Activated gamma-delta T cell treated with Interleukin-2 at 50 U/mL for 16 hours (primary cell): ENCODE measurements around the gene TRIM62.

Source experiments
- DNase-seq: peaks from one replicate; pipeline ENCODE4 v3.0.0-alpha.2; 2020

TRIM62 gene

DNA sequence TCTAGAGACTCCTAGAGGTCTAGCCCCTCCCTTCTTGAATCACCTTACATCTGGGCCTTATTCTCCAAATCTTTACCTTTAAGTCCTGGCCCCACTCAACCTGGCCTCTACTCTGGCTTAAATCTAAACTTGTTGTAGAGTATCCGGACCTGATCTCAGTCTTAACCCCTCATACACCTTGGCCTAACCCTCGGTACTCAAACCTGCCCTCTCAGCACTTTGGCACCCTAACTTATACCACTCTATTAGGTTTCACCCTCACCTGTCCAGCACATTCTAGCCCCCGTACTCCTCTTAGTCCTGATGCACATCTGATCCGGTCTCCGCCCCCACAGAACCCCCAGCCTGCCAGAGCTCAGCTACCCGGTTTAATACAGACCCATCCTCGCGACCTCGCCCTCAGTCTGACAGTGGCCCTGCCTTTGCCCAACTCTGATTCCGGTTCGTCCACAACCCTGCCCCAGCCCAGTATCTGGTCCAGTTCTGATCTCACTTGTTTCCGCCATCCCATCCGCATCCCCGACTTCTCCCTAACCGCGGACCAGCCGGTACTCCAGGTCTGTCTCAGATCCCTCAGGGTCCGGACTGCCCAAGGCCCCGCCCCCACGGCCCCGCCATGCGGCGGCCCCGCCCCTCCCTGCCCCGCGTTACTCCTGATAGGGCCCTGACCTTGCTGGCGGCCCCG lies 1.5 kb downstream of the TRIM62 start:
- peak; percentile 78 for DNase-seq

GRCh38 chr1:33178836-33179439 lies 2.9 kb downstream of the TRIM62 start:
- no peak for DNase-seq

DNA sequence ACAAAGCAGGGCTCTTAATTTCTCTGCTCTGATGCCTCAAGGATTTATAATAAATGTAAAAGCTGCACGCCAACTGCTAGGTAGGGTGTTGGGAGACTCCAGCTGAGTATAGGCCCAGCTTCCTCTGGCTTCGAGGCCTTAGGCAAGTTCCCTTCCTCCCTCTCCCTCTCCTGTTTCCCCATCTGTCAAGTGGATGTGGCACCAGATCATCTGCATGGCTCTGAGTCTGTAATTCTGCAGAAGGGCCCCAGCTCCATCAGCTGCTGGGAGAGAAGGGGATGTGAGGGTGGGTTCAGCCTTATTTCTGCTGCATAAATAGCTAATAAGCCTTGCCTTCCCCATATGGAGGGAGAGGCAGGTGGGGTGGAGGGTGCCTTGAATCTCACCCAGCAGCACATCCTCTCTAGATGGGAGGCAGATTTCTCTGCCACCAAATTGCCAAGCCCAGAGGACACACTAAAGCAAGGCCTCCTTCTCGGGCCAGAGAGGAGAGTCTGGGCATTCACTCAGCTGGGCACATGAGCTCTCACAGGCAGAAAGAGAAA lies 3.8 kb downstream of the TRIM62 start:
- no peak for DNase-seq

- no peak for DNase-seq
These were observed 5.0 kb downstream of the TRIM62 start for GRCh38 chr1:33176887-33177286.

DNA sequence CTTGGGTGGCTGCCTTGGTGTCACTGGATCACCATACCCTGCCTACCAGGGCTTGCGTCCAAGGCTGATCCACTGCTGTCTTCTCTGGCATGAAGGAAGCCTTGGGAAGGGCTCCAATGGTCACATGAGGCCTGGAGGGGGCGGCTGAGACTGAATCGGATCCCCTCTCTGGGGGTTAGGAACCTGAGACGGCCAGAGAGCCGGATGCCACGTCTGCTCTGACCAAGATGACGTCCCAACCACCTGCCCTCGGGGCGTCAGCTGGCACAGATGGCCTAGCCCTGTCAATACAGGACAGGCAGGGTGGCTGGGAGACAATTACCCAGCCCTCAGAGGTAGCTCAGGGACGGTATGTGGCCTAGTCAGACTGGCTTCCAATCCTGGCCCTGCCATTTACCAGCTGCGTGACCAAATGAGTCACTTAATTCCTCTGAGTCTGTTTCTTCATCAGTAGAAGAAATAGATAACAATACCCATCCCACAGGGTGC lies 5.4 kb downstream of the TRIM62 start:
- no peak for DNase-seq

DNA sequence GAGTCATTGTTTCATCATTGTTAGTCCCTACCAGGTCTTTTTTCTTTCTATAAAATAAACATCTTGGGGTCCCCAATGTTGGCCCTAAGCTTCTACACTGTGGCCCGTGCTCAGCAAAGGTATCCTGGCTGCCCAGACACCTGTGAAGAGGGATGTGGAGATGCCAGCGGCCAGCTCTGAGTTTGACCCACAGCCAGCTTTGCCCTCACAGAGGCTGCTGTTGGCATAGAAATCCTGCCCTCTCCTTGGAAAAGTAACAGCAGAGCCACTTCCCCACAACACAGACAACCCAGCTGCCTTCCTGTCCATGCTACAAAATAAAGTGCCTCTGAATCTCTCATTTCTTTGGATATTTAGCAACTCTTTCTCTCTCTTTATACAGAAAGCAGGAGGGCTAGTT lies 6.0 kb downstream of the TRIM62 start:
- no peak for DNase-seq

DNA sequence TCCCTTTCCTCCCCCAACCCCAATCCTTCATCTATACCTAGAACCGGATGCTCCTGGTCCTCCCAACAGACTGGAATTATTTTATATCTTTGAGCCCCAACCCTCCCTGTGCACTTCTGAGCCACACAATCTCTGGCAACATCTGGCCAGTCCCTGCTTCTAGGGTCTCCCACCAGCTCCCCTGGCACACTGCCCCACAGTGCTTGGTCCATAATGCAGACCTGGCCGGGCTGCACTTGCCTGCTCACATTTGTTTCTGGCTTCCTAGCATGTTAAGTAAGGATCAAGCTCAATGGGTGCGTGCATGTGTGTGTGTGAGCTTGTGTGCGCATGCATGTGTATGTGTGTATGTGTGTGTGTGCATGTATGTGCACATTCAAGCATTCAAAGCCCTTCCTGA lies 8.8 kb downstream of the TRIM62 start:
- DNase-seq: no peak

GRCh38 chr1:33171977-33172813 lies 9.6 kb downstream of the TRIM62 start:
- DNase-seq: no peak

GRCh38 chr1:33170351-33171274 lies 11.2 kb downstream of the TRIM62 start:
- no peak for DNase-seq

- no peak for DNase-seq
These were observed 12.4 kb downstream of the TRIM62 start for GRCh38 chr1:33169290-33170055.

- DNase-seq: no peak
These were observed 13.1 kb downstream of the TRIM62 start for GRCh38 chr1:33168556-33169289.

GRCh38 chr1:33167650-33168447 lies 14.0 kb downstream of the TRIM62 start:
- DNase-seq: no peak

DNA sequence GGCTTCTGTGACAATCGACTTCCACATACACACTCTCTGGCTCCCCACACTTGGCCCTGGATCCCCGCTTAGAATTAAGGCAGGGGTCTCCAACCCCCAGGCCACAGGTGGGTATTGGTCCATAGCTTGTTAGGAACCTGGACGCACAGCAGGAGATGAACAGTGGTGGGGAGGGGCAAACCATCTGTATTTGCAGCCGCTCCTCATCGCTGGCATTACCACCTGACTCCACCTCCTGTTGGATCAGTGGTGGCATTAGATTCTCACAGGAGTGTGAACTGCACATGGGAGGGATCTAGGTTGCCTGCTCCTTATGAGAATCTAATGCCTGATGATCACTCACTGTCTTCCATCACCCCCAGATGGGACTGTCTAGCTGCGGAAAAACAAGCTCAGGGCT lies 16.0 kb downstream of the TRIM62 start:
- DNase-seq: no peak

DNA sequence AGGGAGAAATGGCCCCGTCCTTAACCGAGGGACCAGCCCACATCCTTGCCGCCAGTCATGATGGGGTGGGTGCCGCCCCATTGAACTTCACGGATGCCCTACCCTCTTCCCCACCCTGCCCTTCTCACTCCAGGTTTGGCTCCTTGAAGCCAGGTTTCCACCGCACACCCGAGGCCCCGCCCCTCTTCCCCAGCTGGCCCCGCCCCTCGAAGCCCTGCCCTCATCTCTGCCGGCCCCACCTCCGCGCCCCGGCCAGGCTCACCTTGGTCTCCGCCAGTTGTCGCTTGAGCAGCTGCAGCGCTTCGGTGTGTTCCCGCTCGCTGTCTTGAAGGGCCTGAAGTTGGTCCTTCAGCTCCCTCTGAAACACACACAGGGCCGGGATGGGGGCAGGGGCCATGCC lies 16.6 kb downstream of the TRIM62 start:
- DNase-seq: no peak

GRCh38 chr1:33163621-33164519 lies 18.0 kb downstream of the TRIM62 start:
- no peak for DNase-seq

- no peak for DNase-seq
These were observed 19.7 kb downstream of the TRIM62 start for GRCh38 chr1:33162141-33162540.

- no peak for DNase-seq
These were observed 20.7 kb downstream of the TRIM62 start for GRCh38 chr1:33161061-33161681.

GRCh38 chr1:33159577-33159976 lies 22.3 kb downstream of the TRIM62 start:
- DNase-seq: no peak
